HCT116 (cell line): ENCODE results near the gene MYOM1. TPM values are rescaled to one million over a fixed set of nuclear protein-coding genes. Genes with fewer than 3 reads are reported as not detected.

Experiments used
- ATAC-seq: fragments of 200-7000 bp; cut with Tn5 transposase; 2 replicates; pipeline ENCODE4 v1.9.1; 2020; ENCODE audit warnings: mild to moderate bottlenecking, moderate library complexity
- BruUV-seq: library from RNA; stranded (reverse); fragments of 400-500 nt; replicated peaks from 2 replicates; lab custom pipeline; 2021; lab: Mats Ljungman, UMichigan
- CTCF ChIA-PET: fragments of 300-600 bp; sonication (Branson Sonifier 250); formaldehyde crosslinking; loops from one replicate; lab custom pipeline; 2021; ENCODE audit warnings: antibody characterized with exemption; lab: Charles Lee
- POLR2A ChIA-PET: fragments of 300-600, 350-600 bp; sonication (Branson Sonifier 250); formaldehyde crosslinking; loops from one replicate; lab custom pipeline; 2021; ENCODE audit warnings: antibody characterized with exemption; lab: Charles Lee
- RAD21 ChIA-PET, 2 experiments: fragments of 300-600 bp; sonication (Branson Sonifier 250); formaldehyde crosslinking; loops; one replicate each; lab custom pipeline; 2023; ENCODE audit warnings: low total read pairs in 2 of 2; ENCODE audit not compliant: uncharacterized antibody in 2 of 2, unreplicated experiment in 2 of 2, low non-redundant PET in 1 of 2; lab: Charles Lee
- DNase-seq: peaks from one replicate; pipeline ENCODE4 v3.0.0-alpha.2; 2010; ENCODE audit warnings: low read depth, low spot score
- H2AFZ ChIP-seq: fragments of 200-600 bp; shearing (Covaris generic), sonication (generic); 2 replicates; pipeline ENCODE4 v1.6.1; 2017; ENCODE audit warnings: low read depth, mixed run types, mixed read lengths, antibody characterized with exemption, low read length; ENCODE audit not compliant: poor library complexity, severe bottlenecking
- H3K27ac ChIP-seq: 2 replicates; pipeline ENCODE4 v1.5.1; 2012; ENCODE audit warnings: low read depth, low read length
- H3K27me3 ChIP-seq: fragments of 200-600 bp; sonication (generic); 2 replicates; pipeline ENCODE4 v1.6.1; 2016; ENCODE audit warnings: mixed run types, low read length, mixed read lengths; ENCODE audit not compliant: insufficient read depth
- H3K36me3 ChIP-seq, 2 experiments: fragments of 200-500 bp in 1 of 2; fragments of 200-600 bp in 1 of 2; sonication (Bioruptor generic) in 1 of 2; sonication (generic) in 1 of 2; 2 replicates each; pipeline versions ENCODE4 v1.5.1 to v1.6.1; 2014 to 2016; ENCODE audit warnings: low read length in 2 of 2, inconsistent platforms in 1 of 2, mixed read lengths in 1 of 2, mixed run types in 1 of 2; ENCODE audit not compliant: insufficient read depth in 2 of 2, control insufficient read depth in 1 of 2
- H3K4me1 ChIP-seq, 2 experiments: fragments of 200-600 bp in 1 of 2; sonication (generic) in 1 of 2; 2 replicates each; pipeline versions ENCODE4 v1.5.1 to v1.6.1; 2012 to 2017; ENCODE audit warnings: low read length in 2 of 2, inconsistent platforms in 1 of 2, mild to moderate bottlenecking in 1 of 2, mixed read lengths in 1 of 2, mixed run types in 1 of 2, moderate library complexity in 1 of 2; ENCODE audit not compliant: insufficient read depth in 2 of 2, control insufficient read depth in 1 of 2
- H3K4me2 ChIP-seq: fragments of 200-600 bp; sonication (generic); 2 replicates; pipeline ENCODE4 v1.6.1; 2017; ENCODE audit warnings: mixed run types, low read length, mixed read lengths
- H3K4me3 ChIP-seq, 2 experiments: fragments of 200-600 bp in 1 of 2; sonication (generic) in 1 of 2; replicated peaks in 1 of 2; 2 replicates each; pipeline ENCODE4 v1.5.1; 2011 to 2016; ENCODE audit warnings: low read length in 2 of 2, control low read depth in 1 of 2, low read depth in 1 of 2, mild to moderate bottlenecking in 1 of 2, mixed read lengths in 1 of 2, mixed run types in 1 of 2
- H3K79me2 ChIP-seq: fragments of 200-600 bp; sonication (generic); 2 replicates; pipeline ENCODE4 v1.6.1; 2017; ENCODE audit warnings: mild to moderate bottlenecking, mixed run types, low read length, moderate library complexity, mixed read lengths; ENCODE audit not compliant: insufficient read depth
- H3K9ac ChIP-seq: fragments of 200-600 bp; sonication (generic); 2 replicates; pipeline ENCODE4 v1.6.1; 2016; ENCODE audit warnings: low read length, mixed read lengths
- H3K9me2 ChIP-seq: fragments of 200-600 bp; sonication (generic), shearing (Covaris generic); 2 replicates; pipeline ENCODE4 v1.6.1; 2017; ENCODE audit warnings: mixed run types, mild to moderate bottlenecking, moderate library complexity; ENCODE audit not compliant: insufficient read depth
- H3K9me3 ChIP-seq, 2 experiments: fragments of 200-500 bp in 1 of 2; fragments of 200-600 bp in 1 of 2; sonication (Bioruptor generic) in 1 of 2; sonication (generic) in 1 of 2; 2 replicates each; pipeline ENCODE4 v1.6.1; 2014 to 2017; ENCODE audit warnings: low read length in 2 of 2, mixed read lengths in 2 of 2, inconsistent platforms in 1 of 2, low read depth in 1 of 2, mild to moderate bottlenecking in 1 of 2, mixed run types in 1 of 2, moderate library complexity in 1 of 2; ENCODE audit not compliant: control insufficient read depth in 1 of 2, insufficient read depth in 1 of 2
- H4K20me1 ChIP-seq: fragments of 200-600 bp; sonication (generic), shearing (Covaris generic); 2 replicates; pipeline ENCODE4 v1.6.1; 2017; ENCODE audit warnings: mixed run types, mild to moderate bottlenecking, moderate library complexity; ENCODE audit not compliant: insufficient read depth
- CBX3 ChIP-seq: IDR thresholded peaks from 2 replicates; pipeline ENCODE4 v1.6.1; 2012; ENCODE audit warnings: low read depth
- EGR1 ChIP-seq: IDR thresholded peaks from 2 replicates; pipeline ENCODE4 v1.6.1; 2012; ENCODE audit warnings: low read depth
- ELF1 ChIP-seq: IDR thresholded peaks from 2 replicates; pipeline ENCODE4 v1.6.1; 2012; ENCODE audit warnings: low read depth, borderline replicate concordance
- EZH2 ChIP-seq: fragments of 200-600 bp; sonication (generic); IDR thresholded peaks from 2 replicates; pipeline ENCODE4 v1.6.1; 2017; ENCODE audit warnings: antibody characterized with exemption, mixed run types
- FOSL1 ChIP-seq: IDR thresholded peaks from 2 replicates; pipeline ENCODE4 v1.6.1; 2012; ENCODE audit warnings: low read depth
- JUND ChIP-seq: IDR thresholded peaks from 2 replicates; pipeline ENCODE4 v1.6.1; 2012
- MAX ChIP-seq: IDR thresholded peaks from 2 replicates; pipeline ENCODE4 v1.6.1; 2012
- POLR2A ChIP-seq: IDR thresholded peaks from 2 replicates; pipeline ENCODE4 v1.7.0; 2011; ENCODE audit warnings: borderline replicate concordance; ENCODE audit not compliant: insufficient read depth, insufficient read length; ENCODE audit errors: extremely low read depth
- POLR2AphosphoS5 ChIP-seq: IDR thresholded peaks from 2 replicates; pipeline ENCODE4 v1.6.1; 2011; ENCODE audit warnings: mild to moderate bottlenecking, low read depth, low read length, moderate library complexity
- REST ChIP-seq: IDR thresholded peaks from 2 replicates; pipeline ENCODE4 v1.6.1; 2012; ENCODE audit warnings: low read depth
- SRF ChIP-seq: IDR thresholded peaks from 2 replicates; pipeline ENCODE4 v1.6.1; 2012; ENCODE audit warnings: low read depth
- TCF7L2 ChIP-seq: IDR thresholded peaks from 2 replicates; pipeline ENCODE4 v1.7.0; 2011; ENCODE audit warnings: borderline replicate concordance, inconsistent platforms; ENCODE audit not compliant: insufficient read depth, insufficient read length; ENCODE audit errors: extremely low read depth
- YY1 ChIP-seq: IDR thresholded peaks from 2 replicates; pipeline ENCODE4 v1.6.1; 2011; ENCODE audit warnings: low read length, low read depth, moderate library complexity, mild to moderate bottlenecking; ENCODE audit not compliant: insufficient replicate concordance; ENCODE audit errors: extremely low read depth
- ZFX ChIP-seq: fragments of 450-650 bp; IDR thresholded peaks from 2 replicates; pipeline ENCODE4 v1.6.1; 2017
- intact Hi-C: fragments of 100-400 bp; cut with micrococcal nuclease; formaldehyde crosslinking; loops from 2 replicates; pipeline ENCODE4 v1.10.0; 2022
- total RNA-seq: library from RNA; stranded (reverse); gene quantifications from one replicate; pipeline ENCODE4 v1.2.1, GENCODE V29; 2021; ENCODE audit not compliant: unreplicated experiment
- TF ChIP-seq, protein P1 (sequence below): IDR thresholded peaks from 2 replicates; pipeline ENCODE4 v1.6.1; 2011; ENCODE audit warnings: mild to moderate bottlenecking, low read length, moderate library complexity; ENCODE audit not compliant: insufficient replicate concordance; ENCODE audit errors: extremely low read depth

The MYOM1 gene
- total RNA-seq, 1 experiment from 2014 or later, result 0.52 TPM

DNA sequence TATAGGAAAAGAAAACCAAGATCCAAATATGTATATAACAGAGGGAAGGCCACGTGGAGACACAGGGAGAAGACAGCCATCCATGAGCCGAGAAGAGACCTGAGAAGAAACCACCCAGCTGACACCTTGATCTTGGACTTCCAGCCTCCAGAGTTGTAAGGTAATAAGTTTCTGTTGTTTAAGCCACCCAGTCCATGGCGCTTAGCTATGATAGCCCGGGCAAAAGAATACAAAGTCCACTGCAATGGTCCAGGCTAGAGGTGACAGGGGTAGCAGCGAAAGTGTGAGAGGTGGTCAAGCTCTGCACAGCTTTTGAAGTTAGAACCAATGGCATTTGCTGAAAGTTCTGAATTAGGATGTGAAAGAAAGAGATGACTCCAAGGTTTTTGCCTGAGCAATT, 2.8 kb downstream of the MYOM1 start:
- H2AFZ ChIP-seq, result no peak overlapping the region
- ATAC-seq, result no peak
- H3K79me2 ChIP-seq, result no peaks in the 10 kb centered on the region
- H3K4me1 ChIP-seq, result no peaks in the 10 kb centered on the region
- H3K9me3 ChIP-seq, result no peaks in the 10 kb centered on the region
- H3K9me2 ChIP-seq, result no peaks in the 10 kb centered on the region
- ChIA-PET POLR2A (no interaction called here), RAD21 (no interaction called here), CTCF (no interaction called here)
- H3K27ac ChIP-seq, result no peak overlapping the region
- H4K20me1 ChIP-seq, result no peaks in the 10 kb centered on the region
- no peak overlapping the region for H3K4me2 ChIP-seq
- H3K9ac ChIP-seq, result no peak overlapping the region
- TF ChIP-seq ELF1, result no peak
- TF ChIP-seq, protein P1, sequence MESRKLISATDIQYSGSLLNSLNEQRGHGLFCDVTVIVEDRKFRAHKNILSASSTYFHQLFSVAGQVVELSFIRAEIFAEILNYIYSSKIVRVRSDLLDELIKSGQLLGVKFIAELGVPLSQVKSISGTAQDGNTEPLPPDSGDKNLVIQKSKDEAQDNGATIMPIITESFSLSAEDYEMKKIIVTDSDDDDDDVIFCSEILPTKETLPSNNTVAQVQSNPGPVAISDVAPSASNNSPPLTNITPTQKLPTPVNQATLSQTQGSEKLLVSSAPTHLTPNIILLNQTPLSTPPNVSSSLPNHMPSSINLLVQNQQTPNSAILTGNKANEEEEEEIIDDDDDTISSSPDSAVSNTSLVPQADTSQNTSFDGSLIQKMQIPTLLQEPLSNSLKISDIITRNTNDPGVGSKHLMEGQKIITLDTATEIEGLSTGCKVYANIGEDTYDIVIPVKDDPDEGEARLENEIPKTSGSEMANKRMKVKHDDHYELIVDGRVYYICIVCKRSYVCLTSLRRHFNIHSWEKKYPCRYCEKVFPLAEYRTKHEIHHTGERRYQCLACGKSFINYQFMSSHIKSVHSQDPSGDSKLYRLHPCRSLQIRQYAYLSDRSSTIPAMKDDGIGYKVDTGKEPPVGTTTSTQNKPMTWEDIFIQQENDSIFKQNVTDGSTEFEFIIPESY, result no peak
- TF ChIP-seq FOSL1, result no peak
- TF ChIP-seq EZH2, result no peak
- TF ChIP-seq POLR2A, result no peak
- no peak for TF ChIP-seq SRF
- no peak for TF ChIP-seq ZFX
- no peak overlapping the region for H3K4me3 ChIP-seq
- intact Hi-C loops, result no loop called here
- no peaks in the 10 kb centered on the region for H3K36me3 ChIP-seq
- no peaks in the 10 kb centered on the region for H3K27me3 ChIP-seq
- no peak for DNase-seq
- BruUV-seq, result no TSS peak

DNA sequence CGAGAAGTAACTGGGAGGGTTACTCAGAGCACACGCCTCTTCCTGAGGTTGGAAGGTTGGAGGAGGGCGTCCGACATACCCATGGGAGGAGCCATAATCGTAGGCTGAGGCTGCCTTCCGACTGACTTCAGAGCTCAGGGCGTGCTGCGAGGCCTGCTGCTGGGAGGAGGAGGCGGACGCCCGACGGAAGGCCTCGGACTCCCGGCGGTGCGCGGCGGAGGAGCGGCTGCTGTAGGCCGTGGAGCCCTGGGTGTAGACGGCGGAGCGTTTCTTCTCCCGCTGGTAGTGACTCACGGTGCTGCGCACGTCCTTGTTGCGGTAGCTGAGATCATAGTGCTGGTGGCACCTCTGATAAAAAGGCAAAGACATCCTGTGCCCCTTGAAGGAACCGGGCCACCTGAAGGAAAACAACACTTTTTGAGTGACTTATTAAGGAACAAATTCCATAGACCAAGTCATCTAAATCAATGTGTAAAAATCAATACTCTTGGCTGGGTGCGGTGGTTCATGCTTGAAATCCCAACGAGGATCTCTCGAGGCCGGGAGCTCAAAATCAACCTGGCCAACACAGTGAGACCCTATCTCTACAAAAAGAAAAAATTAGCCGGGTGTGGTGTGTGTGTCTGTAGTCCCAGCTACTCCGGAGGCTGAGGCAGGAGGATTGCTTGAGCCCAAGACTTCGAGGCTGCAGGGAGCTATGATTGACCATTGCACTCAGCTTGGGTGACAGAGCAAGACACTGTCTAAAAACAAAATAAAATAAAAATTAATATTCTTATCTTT, 4.7 kb downstream of the MYOM1 start:
- H4K20me1 ChIP-seq, result no peaks in the 10 kb centered on the region
- no peak overlapping the region for H3K4me3 ChIP-seq
- peaks cover 0 to 7% of the 10 kb centered on the region in 2 experiments; a peak in 1 of 4 replicates for H3K4me1 ChIP-seq
- H3K9ac ChIP-seq, result no peak overlapping the region
- POLR2A ChIA-PET, result no interaction called here
- H3K27me3 ChIP-seq, result no peaks in the 10 kb centered on the region
- no TSS peak for BruUV-seq
- H3K4me2 ChIP-seq, result no peak overlapping the region
- no peaks in the 10 kb centered on the region for H3K9me2 ChIP-seq
- ATAC-seq (no peak), DNase-seq (no peak)
- intact Hi-C loops, result no loop called here
- H3K36me3 ChIP-seq, result no peaks in the 10 kb centered on the region
- RAD21 ChIA-PET, result no interaction called here
- CTCF ChIA-PET, result no interaction called here
- H2AFZ ChIP-seq, result no peak overlapping the region
- H3K27ac ChIP-seq, result no peak overlapping the region
- H3K9me3 ChIP-seq, result no peaks in the 10 kb centered on the region
- no peaks in the 10 kb centered on the region for H3K79me2 ChIP-seq
- TF ChIP-seq MAX, result no peak
- no peak for TF ChIP-seq EGR1
- no peak for TF ChIP-seq YY1
- no peak for TF ChIP-seq ELF1
- TF ChIP-seq FOSL1, result no peak
- no peak for TF ChIP-seq JUND
- no peak for TF ChIP-seq TCF7L2
- no peak for TF ChIP-seq POLR2A
- no peak for TF ChIP-seq POLR2AphosphoS5
- no peak for TF ChIP-seq CBX3
- TF ChIP-seq REST, result no peak
